Measurements from ENCODE around the gene SLC7A1. TPM values are rescaled to one million over a fixed set of nuclear protein-coding genes. Genes with fewer than 3 reads are reported as not detected.

The SLC7A1 gene
- total RNA-seq, 2 donors from 2014 or later = 8.6 to 19.5 TPM

GRCh38 chr13:29465741-29466293, 129.7 kb downstream of the SLC7A1 start:
- Histone ChIP-seq H3K4me1 (peaks cover 0 to 32% of the 10 kb centered on the region in 2 donors), H3K4me3 (no peak overlapping the region), H3K27me3 (no peaks in the 10 kb centered on the region), H3K9me3 (no peaks in the 10 kb centered on the region), H3K27ac (peak overlapping the region; percentile 61 to 85), H3K36me3 (no peaks in the 10 kb centered on the region)
- no peak for DNase-seq (ENCODE audit: low spot score)
- TF ChIP-seq CTCF (IDR thresholded peaks at IDR 0.05) = no peak

- DNase-seq (ENCODE audit: low spot score) = no peak
- peak overlapping the region; percentile 39 to 85 for H3K27ac ChIP-seq
These were observed 131.3 kb downstream of the SLC7A1 start for GRCh38 chr13:29464105-29464679.

DNA sequence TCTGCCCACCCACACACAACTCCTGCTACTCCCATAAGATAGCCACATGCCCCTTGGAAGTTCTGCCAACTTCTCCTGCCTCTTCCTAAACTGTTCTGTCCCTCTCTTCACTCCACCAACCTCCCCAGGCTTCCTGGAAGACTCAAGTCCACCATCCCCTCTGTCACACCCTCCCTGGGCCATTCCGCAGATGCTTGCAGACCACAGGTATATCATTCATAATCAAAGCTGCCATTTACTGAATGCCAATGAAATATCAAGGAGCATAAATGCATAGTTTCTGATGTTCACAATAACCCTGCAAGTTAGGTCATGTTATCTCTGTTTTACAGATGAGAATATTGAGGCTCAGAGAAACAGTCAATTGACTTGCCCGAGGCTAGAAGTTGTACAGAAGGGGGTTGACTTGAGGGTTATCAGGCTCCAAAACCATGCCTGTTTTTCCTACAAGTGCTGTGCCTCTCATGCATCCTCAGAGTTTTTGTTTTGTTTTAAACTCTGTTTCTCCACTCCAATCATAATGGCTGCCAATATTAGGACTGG, 135.6 kb downstream of the SLC7A1 start:
- no peaks in the 10 kb centered on the region for H3K36me3 ChIP-seq
- DNase-seq (ENCODE audit: low spot score) = peak; percentile 18
- H3K27ac ChIP-seq = no peak overlapping the region
- no peak overlapping the region for H3K4me3 ChIP-seq
- TF ChIP-seq CTCF (IDR thresholded peaks at IDR 0.05) = no peak
- no peaks in the 10 kb centered on the region for H3K9me3 ChIP-seq
- H3K4me1 ChIP-seq = peaks cover 0 to 15% of the 10 kb centered on the region in 2 donors
- H3K27me3 ChIP-seq = no peaks in the 10 kb centered on the region

More at GRCh38 chr13:29464105-29464679, 131.3 kb downstream of the SLC7A1 start:
- Histone ChIP-seq H3K4me1 (peaks cover 0 to 32% of the 10 kb centered on the region in 2 donors), H3K4me3 (no peak overlapping the region), H3K36me3 (no peaks in the 10 kb centered on the region), H3K27me3 (no peaks in the 10 kb centered on the region), H3K9me3 (no peaks in the 10 kb centered on the region)
- no peak for TF ChIP-seq CTCF (IDR thresholded peaks at IDR 0.05)
